ENCODE data around the gene KRT37. TPM values are rescaled to one million over a fixed set of nuclear protein-coding genes. Genes with fewer than 3 reads are reported as not detected.

The KRT37 gene
- total RNA-seq = not detected in 2 replicates

DNA sequence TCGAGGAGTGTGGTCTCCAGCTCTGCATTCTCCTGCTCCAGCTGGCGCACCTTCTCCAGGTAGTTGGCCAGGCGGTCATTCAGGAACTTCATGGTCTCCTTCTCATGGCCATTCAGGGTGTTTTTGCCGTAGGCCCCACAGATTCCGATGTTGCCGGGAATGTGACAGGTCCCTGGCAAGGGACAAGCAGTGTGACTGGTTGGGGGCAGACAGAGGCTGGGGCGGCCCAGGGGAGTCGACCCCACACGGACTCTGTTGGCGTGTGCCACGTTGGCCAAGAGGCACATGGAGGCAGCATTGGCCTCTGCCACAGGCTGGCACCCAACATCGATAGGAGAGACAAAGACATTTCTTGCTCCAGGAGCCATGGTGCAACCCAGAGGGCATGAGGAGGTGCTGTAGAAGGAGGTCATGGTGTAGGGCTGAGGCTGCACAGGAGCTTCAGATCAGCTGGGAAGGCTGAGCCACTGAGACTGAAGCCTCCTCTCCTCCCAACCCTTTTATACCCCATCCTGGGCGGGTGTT, at the start of gene KRT37:
KRT37 (minus strand) TSS at position 475 of the 525 bp plus-strand sequence; CDS start at position 413, 62 bp downstream.

DNA sequence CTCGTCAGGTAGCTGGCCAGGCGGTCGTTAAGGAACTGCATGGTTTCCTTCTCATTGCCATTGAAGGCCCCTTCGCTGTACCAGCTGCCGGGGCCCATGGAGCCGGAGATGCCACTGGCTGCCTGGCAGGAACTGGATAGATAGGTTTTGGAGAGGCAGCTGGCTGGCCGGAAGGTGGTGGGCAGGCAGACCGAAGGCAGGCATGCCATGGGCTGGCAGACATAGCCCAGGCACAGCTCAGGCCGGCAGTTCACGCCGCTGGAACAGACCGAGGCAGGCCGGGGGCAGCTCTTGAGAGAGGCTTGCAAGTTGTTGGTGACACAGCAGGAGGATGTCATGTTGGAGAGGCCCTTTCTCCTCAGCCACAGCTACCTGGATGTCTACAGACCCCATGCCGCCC, 42.6 kb upstream of the KRT37 start, which contains the start of gene KRT32:
KRT32 (minus strand) TSS at position 399 of the 400 bp plus-strand sequence; CDS start at position 338, 61 bp downstream.

GRCh38 chr17:41440531-41441033, 16.2 kb upstream of the KRT37 start, which contains the start of gene KRT38:
KRT38 (minus strand) TSS chr17:41440983; CDS start chr17:41440921, 62 bp downstream.

GRCh38 chr17:41396996-41397660, 27.3 kb downstream of the KRT37 start, which contains the start of gene KRT31:
KRT31 (minus strand) TSS chr17:41397608; CDS start chr17:41397539, 69 bp downstream.

GRCh38 chr17:41381943-41382342, 42.4 kb downstream of the KRT37 start, which contains the start of gene KRT34:
KRT34 (minus strand) TSS chr17:41382306; CDS start chr17:41382246, 60 bp downstream.

Small RNA genes lying within 50 kb of the gene (small RNA-seq; reads per million reads assigned to genes)
- 5.1 reads per million, percentile 81 among the genes with 10 or more reads in this experiment for gene RNU2-32P

Other genes with a start within 250 kb of the KRT37 start
- gene KRTAP4-2, start 246.4 kb downstream of the KRT37 start, total RNA-seq = not detected in 2 replicates
- not detected in 2 replicates for gene KRTAP4-1, start 239.7 kb downstream of the KRT37 start, total RNA-seq
- not detected in 2 replicates for gene KRTAP9-1, start 234.7 kb downstream of the KRT37 start, total RNA-seq
- not detected in 2 replicates for gene KRTAP9-2, start 197.9 kb downstream of the KRT37 start, total RNA-seq
- not detected in 2 replicates for gene KRTAP9-3, start 192.1 kb downstream of the KRT37 start, total RNA-seq
- not detected in 2 replicates for gene KRTAP9-8, start 186.6 kb downstream of the KRT37 start, total RNA-seq
- gene KRTAP9-4, start 174.9 kb downstream of the KRT37 start, total RNA-seq = not detected in 2 replicates
- not detected in 2 replicates for gene KRTAP9-9, start 169.2 kb downstream of the KRT37 start, total RNA-seq
- gene KRTAP9-6, start 159.2 kb downstream of the KRT37 start, total RNA-seq = not detected in 2 replicates
- gene KRTAP9-7, start 148.9 kb downstream of the KRT37 start, total RNA-seq = not detected in 2 replicates
- gene KRTAP29-1, start 121.7 kb downstream of the KRT37 start, total RNA-seq = not detected in 2 replicates
- gene KRTAP16-1, start 115.3 kb downstream of the KRT37 start, total RNA-seq = not detected in 2 replicates
- gene KRTAP17-1, start 108.9 kb downstream of the KRT37 start, total RNA-seq = not detected in 2 replicates
- gene KRT33A, start 73.8 kb downstream of the KRT37 start, total RNA-seq = not detected in 2 replicates
- gene KRT33B, start 54.8 kb downstream of the KRT37 start, total RNA-seq = not detected in 2 replicates
- not detected in 2 replicates for gene KRT34, start 42.3 kb downstream of the KRT37 start, total RNA-seq
- gene KRT31, start 27.0 kb downstream of the KRT37 start, total RNA-seq = not detected in 2 replicates
- gene KRT38, start 16.4 kb upstream of the KRT37 start, total RNA-seq = not detected in 2 replicates
- not detected in 2 replicates for gene KRT32, start 42.8 kb upstream of the KRT37 start, total RNA-seq
- gene KRT35, start 56.6 kb upstream of the KRT37 start, total RNA-seq = not detected in 2 replicates
- not detected in 2 replicates for gene KRT36, start 65.3 kb upstream of the KRT37 start, total RNA-seq
- gene KRT13, start 81.0 kb upstream of the KRT37 start, total RNA-seq = not detected in 2 replicates
- gene KRT15, start 94.3 kb upstream of the KRT37 start, total RNA-seq = 2.1 and 2.3 TPM in 2 replicates
- 59.7 and 64.9 TPM in 2 replicates for gene KRT19, start 103.7 kb upstream of the KRT37 start, total RNA-seq
- not detected in 2 replicates for gene KRT9, start 147.5 kb upstream of the KRT37 start, total RNA-seq
- not detected in 2 replicates for gene KRT14, start 162.3 kb upstream of the KRT37 start, total RNA-seq
- not detected in 2 replicates for gene KRT16, start 188.2 kb upstream of the KRT37 start, total RNA-seq
- 0.22 and 0.80 TPM in 2 replicates for gene KRT17, start 200.0 kb upstream of the KRT37 start, total RNA-seq